Fibroblast of the aortic adventitia (primary cell): Measurements from ENCODE around the gene ADGRE2. TPM values are rescaled to one million over a fixed set of nuclear protein-coding genes. Genes with fewer than 3 reads are reported as not detected.

Experiments used
- DNase-seq: peaks from one replicate; pipeline ENCODE4 v3.0.0-alpha.2; 2010; ENCODE audit warnings: low read depth
- H3K4me3 ChIP-seq: 2 replicates; pipeline ENCODE4 v1.5.1; 2011; ENCODE audit warnings: low read depth, mild to moderate bottlenecking, control low read depth, low read length, moderate library complexity
- CTCF ChIP-seq: IDR thresholded peaks from 2 replicates; pipeline ENCODE4 v1.5.1; 2011; ENCODE audit warnings: mild to moderate bottlenecking, low read length, control low read depth, inconsistent platforms; ENCODE audit not compliant: insufficient read depth
- total RNA-seq: library from RNA; depleted of rRNA; stranded (reverse); fragments of >200 nt; gene quantifications from 2 replicates; pipeline ENCODE4 v1.2.3, GENCODE V29; 2012; ENCODE audit warnings: low replicate concordance

The ADGRE2 gene
- total RNA-seq, 1 donor: 0.09 TPM

- no peak for DNase-seq
- H3K4me3 ChIP-seq: no peak overlapping the region
- no peak for TF ChIP-seq CTCF
Observed at GRCh38 chr19:14748601-14749000, 29.8 kb downstream of the ADGRE2 start.

- H3K4me3 ChIP-seq: no peak overlapping the region
- no peak for DNase-seq
- no peak for TF ChIP-seq CTCF
Observed at GRCh38 chr19:14746886-14747285, 31.5 kb downstream of the ADGRE2 start.

- H3K4me3 ChIP-seq: no peak overlapping the region
- no peak for DNase-seq
- no peak for TF ChIP-seq CTCF
Observed at GRCh38 chr19:14735915-14736314, 42.4 kb downstream of the ADGRE2 start.

DNA sequence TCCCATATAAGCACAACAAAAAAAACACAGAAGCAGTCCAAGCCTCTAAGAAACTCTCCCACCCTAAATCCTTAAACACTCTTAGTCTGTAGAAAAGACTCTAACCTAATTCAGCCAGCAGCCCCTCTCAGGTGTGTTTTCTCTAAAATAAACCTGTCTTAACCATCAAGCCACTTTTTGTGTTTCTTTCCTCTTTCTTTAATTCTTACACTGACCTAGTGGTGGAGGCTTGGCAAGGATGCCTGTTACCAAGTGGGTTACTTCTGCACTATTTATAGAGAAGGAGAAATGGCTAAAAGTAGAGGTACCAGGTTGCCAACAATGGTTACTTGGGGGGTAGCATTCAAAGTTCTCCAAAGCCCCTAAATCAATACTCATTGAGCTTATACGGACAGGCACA, 44.8 kb downstream of the ADGRE2 start:
- DNase-seq: no peak
- no peak for TF ChIP-seq CTCF
- H3K4me3 ChIP-seq: no peak overlapping the region

- H3K4me3 ChIP-seq: no peak overlapping the region
- no peak for DNase-seq
- TF ChIP-seq CTCF: no peak
Observed at GRCh38 chr19:14732510-14732909, 45.9 kb downstream of the ADGRE2 start.

GRCh38 chr19:14731200-14731599, 47.2 kb downstream of the ADGRE2 start:
- DNase-seq: no peak
- TF ChIP-seq CTCF: no peak
- H3K4me3 ChIP-seq: no peak overlapping the region

DNA sequence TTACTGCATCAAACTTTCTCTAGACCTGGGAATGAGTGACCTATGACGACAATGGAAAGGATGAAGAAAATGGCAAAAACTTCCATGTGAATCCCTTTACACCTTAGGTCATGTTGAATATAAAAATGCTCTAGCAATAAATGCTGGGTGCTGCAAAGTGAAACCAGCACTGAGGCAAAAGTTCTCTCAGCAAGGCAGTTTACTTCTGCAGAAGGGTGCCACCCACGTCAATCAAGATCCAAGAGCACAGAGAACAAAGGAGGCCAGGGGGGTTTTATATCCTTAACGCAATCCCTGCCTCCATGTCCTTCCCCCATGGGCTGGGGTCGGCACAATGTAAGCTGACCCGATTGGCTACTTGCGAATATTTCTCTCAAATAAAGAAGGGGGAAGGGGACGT, 49.8 kb downstream of the ADGRE2 start:
- no peak overlapping the region for H3K4me3 ChIP-seq
- TF ChIP-seq CTCF: no peak
- DNase-seq: no peak
